NCI-H146 (cell line): ENCODE data around the gene SH2D3C.
A peak's percentile ranks its signal among the peaks of the same experiment; 100 is the strongest.

ENCODE experiments used
- DNase-seq: peaks from one replicate; lab custom pipeline; 2025; lab: John Stamatoyannopoulos, UW

The SH2D3C gene, protein sequence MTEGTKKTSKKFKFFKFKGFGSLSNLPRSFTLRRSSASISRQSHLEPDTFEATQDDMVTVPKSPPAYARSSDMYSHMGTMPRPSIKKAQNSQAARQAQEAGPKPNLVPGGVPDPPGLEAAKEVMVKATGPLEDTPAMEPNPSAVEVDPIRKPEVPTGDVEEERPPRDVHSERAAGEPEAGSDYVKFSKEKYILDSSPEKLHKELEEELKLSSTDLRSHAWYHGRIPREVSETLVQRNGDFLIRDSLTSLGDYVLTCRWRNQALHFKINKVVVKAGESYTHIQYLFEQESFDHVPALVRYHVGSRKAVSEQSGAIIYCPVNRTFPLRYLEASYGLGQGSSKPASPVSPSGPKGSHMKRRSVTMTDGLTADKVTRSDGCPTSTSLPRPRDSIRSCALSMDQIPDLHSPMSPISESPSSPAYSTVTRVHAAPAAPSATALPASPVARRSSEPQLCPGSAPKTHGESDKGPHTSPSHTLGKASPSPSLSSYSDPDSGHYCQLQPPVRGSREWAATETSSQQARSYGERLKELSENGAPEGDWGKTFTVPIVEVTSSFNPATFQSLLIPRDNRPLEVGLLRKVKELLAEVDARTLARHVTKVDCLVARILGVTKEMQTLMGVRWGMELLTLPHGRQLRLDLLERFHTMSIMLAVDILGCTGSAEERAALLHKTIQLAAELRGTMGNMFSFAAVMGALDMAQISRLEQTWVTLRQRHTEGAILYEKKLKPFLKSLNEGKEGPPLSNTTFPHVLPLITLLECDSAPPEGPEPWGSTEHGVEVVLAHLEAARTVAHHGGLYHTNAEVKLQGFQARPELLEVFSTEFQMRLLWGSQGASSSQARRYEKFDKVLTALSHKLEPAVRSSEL

DNA sequence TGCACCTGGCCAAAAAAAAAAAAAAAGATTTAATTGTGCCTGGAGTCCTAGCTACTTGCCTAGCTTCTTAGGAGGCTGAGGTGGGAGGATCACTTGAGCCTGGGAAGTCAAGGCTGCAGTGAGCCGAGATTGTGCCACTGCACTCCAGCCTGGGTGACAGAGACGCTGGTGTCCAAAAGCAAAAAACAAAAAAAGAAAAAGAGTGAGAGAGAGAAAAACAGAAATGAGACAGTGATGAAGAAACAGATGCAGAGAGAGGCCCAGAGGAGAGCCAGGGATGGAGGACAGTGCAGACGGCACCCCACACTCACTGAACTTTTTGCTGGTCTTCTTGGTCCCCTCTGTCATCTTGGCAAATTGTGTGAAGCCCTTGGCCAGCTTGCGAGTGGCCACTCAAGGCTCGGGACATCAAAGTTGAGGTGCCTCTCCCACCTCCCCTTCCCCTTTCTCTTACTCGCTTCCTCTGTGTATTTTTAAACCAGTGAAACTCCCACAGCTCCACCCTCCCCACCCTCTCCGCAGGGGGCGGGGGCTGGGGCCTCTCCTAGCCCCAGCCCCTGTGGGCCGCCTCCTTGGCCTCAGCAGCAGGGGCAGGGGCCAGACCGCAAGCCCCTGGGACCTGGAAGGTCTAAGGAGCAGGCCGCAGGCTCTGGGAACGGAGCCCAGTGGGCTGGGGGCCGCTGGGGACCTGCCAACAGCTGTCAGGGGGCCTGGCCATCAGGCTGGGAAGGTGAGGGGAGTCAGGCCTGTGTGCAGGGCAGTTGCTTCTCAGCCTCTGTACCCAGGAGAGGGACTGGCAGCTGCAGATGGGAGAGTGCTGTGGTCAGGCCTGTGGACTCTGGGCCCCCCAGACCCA lies at the start of gene SH2D3C:
SH2D3C (minus strand) TSS at position 387 of the 856 bp plus-strand sequence; CDS start at position 348, 39 bp downstream.
- DNase-seq: no peak

DNA sequence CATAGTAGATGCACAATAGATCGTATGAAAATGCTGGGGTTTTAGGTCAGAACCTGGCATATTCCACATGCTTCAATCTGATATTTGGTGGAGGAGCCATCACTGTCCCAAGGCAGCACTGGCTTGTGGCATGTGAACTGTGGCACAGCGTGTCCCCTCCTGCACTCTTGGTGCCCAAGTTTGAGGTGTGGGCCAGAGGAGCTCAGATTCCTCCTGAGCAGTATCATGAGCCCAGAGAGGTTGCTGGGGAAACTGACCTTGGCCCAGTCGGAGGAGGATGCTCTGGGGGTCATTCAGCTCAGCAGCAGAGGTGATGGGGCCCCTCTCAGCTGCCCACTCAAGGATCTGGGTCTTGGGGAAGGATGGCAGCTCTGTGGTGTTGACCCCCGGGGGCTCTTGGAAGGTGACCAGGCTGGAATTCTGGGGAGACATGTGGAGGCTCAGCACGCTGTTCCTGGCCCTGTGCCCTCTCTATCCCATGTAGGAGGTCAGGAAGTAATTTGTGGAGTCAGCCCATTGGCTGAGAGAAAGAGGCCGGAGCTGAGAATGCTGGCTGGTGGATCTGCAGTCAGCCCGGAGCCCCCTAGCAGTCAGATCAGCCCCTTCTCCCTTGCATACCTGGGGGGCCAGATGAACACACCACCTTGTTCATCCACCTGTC lies 47.9 kb upstream of the SH2D3C start:
- no peak for DNase-seq

GRCh38 chr9:127825319-127826051 lies 47.0 kb upstream of the SH2D3C start:
- peak; percentile 40 for DNase-seq

DNA sequence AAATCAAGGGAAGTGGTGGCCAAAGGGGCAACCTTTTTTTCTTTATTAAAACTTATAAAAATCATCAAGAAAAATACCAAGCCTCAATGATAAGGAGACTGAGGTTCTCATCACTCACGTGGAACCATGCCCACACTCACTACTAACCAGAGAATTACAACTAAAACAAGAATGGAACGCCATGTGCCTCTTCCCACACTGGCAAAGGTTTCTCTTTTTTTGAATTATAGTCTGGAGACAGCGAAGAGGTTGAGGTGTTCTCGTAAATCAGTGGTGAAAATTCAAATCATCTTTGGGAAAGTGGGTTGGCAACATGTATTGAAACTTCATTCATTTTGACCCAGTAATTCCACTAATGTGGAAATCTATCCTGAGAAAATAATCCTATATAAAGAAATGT lies 43.6 kb upstream of the SH2D3C start:
- DNase-seq: no peak

- DNase-seq: no peak
Measured at GRCh38 chr9:127818574-127818973, 40.1 kb upstream of the SH2D3C start.

GRCh38 chr9:127817881-127818434 lies 39.5 kb upstream of the SH2D3C start:
- no peak for DNase-seq

DNA sequence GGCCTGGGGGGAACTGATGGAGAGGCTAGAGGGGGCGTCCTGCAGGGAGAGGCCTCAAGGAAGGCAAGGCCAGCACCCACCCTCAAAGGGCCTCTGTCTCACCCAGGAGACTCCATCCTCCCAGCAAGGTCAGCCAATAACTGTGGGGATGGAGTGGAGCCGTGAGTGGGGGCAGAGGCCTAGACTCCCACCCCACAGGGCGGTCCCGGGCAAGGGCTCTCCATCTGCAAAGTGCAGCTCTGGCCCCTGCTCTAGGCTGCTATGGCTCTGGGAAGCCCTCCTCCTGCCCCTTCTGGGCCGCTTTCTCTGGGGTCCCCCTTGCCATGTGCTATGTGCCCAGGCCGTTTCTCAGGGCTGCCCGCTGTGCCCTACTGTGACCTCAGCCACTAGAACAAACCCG lies 38.3 kb upstream of the SH2D3C start:
- DNase-seq: no peak

GRCh38 chr9:127816362-127816725 lies 37.9 kb upstream of the SH2D3C start:
- no peak for DNase-seq

DNA sequence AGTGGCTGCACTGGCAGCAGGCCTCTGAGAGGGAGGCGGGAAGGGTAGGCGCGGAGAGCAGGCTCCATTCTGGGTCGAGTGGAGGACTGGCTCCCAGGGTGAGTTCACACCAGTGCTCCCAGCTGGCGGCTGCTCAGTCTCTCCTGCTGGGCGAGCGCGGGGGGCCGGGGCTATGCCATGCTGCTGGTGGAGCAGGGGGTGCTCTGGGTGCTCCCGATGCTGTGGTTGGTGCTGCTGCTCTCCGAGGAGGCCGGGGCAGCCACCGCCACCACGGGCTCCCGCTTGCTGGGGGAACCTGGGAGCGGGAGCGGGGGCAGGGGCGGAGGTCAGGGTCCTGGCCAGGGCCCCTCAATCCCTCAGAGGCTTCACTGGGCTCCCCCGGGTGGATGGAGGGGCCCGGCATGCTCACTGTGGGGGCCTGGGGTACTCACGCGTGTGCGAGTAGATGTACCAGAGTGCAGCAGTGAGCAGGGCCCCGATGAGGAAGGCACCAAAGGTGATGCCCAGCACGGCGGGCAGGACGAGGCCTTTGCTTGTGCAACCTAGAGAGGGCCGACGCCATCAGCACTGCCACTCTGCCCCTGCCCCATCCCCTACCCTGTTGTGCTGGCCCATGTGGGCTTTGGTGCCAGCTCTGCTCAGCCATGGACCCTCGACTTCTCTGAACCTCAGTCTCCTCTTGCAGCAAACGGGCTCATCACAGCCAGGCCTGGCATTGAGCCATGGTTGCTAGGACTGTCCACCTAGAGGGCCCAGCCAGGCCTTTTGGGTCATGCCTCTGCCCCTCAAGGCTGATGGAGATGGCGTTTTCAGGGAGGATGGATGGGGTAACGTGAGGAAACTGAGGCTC lies 37.3 kb upstream of the SH2D3C start:
- no peak for DNase-seq

- no peak for DNase-seq
Measured at GRCh38 chr9:127814619-127815511, 36.4 kb upstream of the SH2D3C start.

- no peak for DNase-seq
Measured at GRCh38 chr9:127813686-127814226, 35.3 kb upstream of the SH2D3C start.

DNA sequence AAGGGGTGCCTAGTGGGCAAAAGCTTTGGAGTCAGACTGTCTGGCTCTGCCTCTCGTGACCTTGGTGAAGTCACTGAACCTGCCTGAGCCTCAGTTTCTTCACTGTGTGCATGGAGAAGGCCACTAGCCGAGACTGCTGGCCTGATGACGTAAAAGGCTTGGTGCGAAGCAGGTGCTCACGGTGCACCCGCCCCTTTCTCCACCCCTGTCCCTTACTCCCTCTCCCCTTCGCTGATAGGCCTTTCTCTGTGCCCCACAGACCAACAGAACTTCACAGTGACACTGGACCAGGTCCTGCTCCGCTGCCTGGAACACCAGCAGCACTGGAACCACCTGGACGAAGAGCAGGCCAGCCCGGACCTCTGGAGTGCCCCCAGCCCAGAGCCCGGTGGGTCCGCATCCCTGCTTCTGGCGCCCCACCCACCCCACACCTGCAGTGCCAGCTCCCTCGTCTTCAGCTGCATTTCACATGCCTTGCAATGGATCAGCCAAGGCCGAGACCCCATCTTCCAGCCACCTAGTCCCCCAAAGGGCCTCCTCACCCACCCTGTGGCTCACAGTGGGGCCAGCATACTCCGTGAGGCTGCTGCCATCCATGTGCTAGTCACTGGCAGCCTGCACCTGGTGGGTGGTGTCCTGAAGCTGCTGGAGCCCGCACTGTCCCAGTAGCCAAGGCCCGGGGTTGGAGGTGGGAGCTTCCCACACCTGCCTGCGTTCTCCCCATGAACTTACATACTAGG lies 34.6 kb upstream of the SH2D3C start:
- no peak for DNase-seq

- no peak for DNase-seq
Measured at GRCh38 chr9:127812011-127812410, 33.5 kb upstream of the SH2D3C start.

GRCh38 chr9:127810378-127811187 lies 32.1 kb upstream of the SH2D3C start:
- DNase-seq: no peak

GRCh38 chr9:127809540-127810377 lies 31.3 kb upstream of the SH2D3C start:
- DNase-seq: no peak

DNA sequence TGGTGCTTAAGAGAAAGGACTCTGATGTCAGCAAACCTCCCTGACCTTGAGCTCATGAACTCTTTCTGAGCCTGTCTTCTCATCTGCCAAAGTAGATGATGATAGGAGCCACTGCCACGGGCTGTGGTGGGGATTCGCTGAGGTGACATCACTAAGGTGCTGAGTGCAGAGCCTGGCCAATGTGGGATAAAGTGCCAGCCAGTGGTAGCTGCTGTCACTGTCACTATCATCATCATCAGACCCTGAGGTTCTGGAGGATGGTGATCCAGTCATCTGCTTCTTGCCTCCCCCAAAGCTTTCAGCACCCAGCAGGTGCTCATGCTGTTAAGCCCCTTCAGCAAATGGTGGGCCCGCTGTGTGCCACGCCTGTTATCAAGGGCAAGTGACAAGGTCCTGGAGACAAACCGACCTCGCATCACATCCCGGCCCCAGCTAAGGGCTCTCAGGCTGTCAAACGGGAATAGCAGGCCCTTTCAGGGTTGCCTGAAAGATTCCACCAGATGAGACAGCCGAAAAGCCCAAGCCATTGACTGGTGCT lies 30.6 kb upstream of the SH2D3C start:
- DNase-seq: no peak
